ENCODE results near the gene OR5AK2. TPM values are rescaled to one million over a fixed set of nuclear protein-coding genes. Genes with fewer than 3 reads are reported as not detected.
"Not testable (repeated sequence)": the region's sequence is repeated elsewhere in the genome, so short reads cannot be mapped to it uniquely, and the experiment has no call there.

The OR5AK2 gene
- not detected for total RNA-seq
- long read RNA-seq: 0 reads

GRCh38 chr11:56988614-56989013 is at the start of gene OR5AK2:
TSS of gene OR5AK2 (plus strand) at chr11:56988914. CDS start at chr11:56988914, 0 bp downstream.
- ATAC-seq: no peak
- intact Hi-C loops (cut with DNase I): no loop called here
- DNase-seq (ENCODE audit: missing footprints): no peak

GRCh38 chr11:56945526-56945925 is 43.2 kb upstream of the OR5AK2 start:
- intact Hi-C loops (cut with DNase I); DNase-seq (ENCODE audit: missing footprints); ATAC-seq: not testable (repeated sequence)

- no peak for DNase-seq (ENCODE audit: missing footprints)
- intact Hi-C loops (cut with DNase I): no loop called here
- no peak for ATAC-seq
Measured at GRCh38 chr11:56948991-56949515, 39.7 kb upstream of the OR5AK2 start.

GRCh38 chr11:56950510-56950909 is 38.2 kb upstream of the OR5AK2 start:
- intact Hi-C loops (cut with DNase I): loop anchor here (10.0 kb wide), 1 partner anchor 294 kb away; no protein-coding TSS in a partner anchor
- DNase-seq (ENCODE audit: missing footprints) (no peak), ATAC-seq (no peak)

- intact Hi-C loops (cut with DNase I): loop anchor here (10.0 kb wide), 1 partner anchor 291 kb away; no protein-coding TSS in a partner anchor
Measured at GRCh38 chr11:56953907-56954306, 34.8 kb upstream of the OR5AK2 start.

GRCh38 chr11:56961609-56962008 is 27.1 kb upstream of the OR5AK2 start:
- ATAC-seq: no peak
- intact Hi-C loops (cut with DNase I): no loop called here
- DNase-seq (ENCODE audit: missing footprints): no peak

More at GRCh38 chr11:56953907-56954306, 34.8 kb upstream of the OR5AK2 start:
- ATAC-seq; DNase-seq (ENCODE audit: missing footprints): not testable (repeated sequence)

- DNase-seq (ENCODE audit: missing footprints) (no peak), ATAC-seq (no peak)
- intact Hi-C loops (cut with DNase I): no loop called here
Measured at GRCh38 chr11:56967726-56968125, 21.0 kb upstream of the OR5AK2 start.

GRCh38 chr11:56968524-56968923 is 20.2 kb upstream of the OR5AK2 start:
- DNase-seq (ENCODE audit: missing footprints): no peak
- ATAC-seq: no peak
- intact Hi-C loops (cut with DNase I): no loop called here

- intact Hi-C loops (cut with DNase I): no loop called here
- no peak for DNase-seq (ENCODE audit: missing footprints)
- no peak for ATAC-seq
Measured at GRCh38 chr11:56977314-56977713, 11.4 kb upstream of the OR5AK2 start.

- DNase-seq (ENCODE audit: missing footprints) (no peak), ATAC-seq (no peak)
- intact Hi-C loops (cut with DNase I): loop anchor here (10.0 kb wide), 1 partner anchor 64 kb away; no protein-coding TSS in a partner anchor
Measured at GRCh38 chr11:56990702-56991101, 2.0 kb downstream of the OR5AK2 start.

- intact Hi-C loops (cut with DNase I): loop anchor here (10.0 kb wide), 1 partner anchor 60 kb away; no protein-coding TSS in a partner anchor
- DNase-seq (ENCODE audit: missing footprints): no peak
- no peak for ATAC-seq
Measured at GRCh38 chr11:56994532-56994931, 5.8 kb downstream of the OR5AK2 start.

GRCh38 chr11:57001674-57002401 is 13.1 kb downstream of the OR5AK2 start:
- intact Hi-C loops (cut with DNase I): no loop called here
- no peak for DNase-seq (ENCODE audit: missing footprints)
- ATAC-seq: no peak

- DNase-seq (ENCODE audit: missing footprints): no peak
- intact Hi-C loops (cut with DNase I): no loop called here
- no peak for ATAC-seq
Measured at GRCh38 chr11:57008373-57008772, 19.7 kb downstream of the OR5AK2 start.

GRCh38 chr11:57015679-57016078 is 27.0 kb downstream of the OR5AK2 start:
- ATAC-seq (no peak), DNase-seq (ENCODE audit: missing footprints) (no peak)
- intact Hi-C loops (cut with DNase I): no loop called here

GRCh38 chr11:57031556-57031955 is 42.8 kb downstream of the OR5AK2 start:
- DNase-seq (ENCODE audit: missing footprints) (no peak), ATAC-seq (no peak)
- intact Hi-C loops (cut with DNase I): no loop called here

Other genes starting within 250 kb of the OR5AK2 start
- not detected for gene OR9G4, start 240.2 kb upstream of the OR5AK2 start, total RNA-seq
- 0.51 TPM for gene LRRC55, start 193.0 kb downstream of the OR5AK2 start, total RNA-seq
- 18.4 TPM for gene APLNR, start 248.3 kb downstream of the OR5AK2 start, total RNA-seq